Measurements from ENCODE around the gene PCID2. TPM values are rescaled to one million over a fixed set of nuclear protein-coding genes. Genes with fewer than 3 reads are reported as not detected.

PCID2 gene
- total and polyA plus RNA-seq, 2 of the 13 experiments (the other 11 are each of a cell fraction or from before 2014, with no cell fraction given): 65.0 to 111 TPM

DNA sequence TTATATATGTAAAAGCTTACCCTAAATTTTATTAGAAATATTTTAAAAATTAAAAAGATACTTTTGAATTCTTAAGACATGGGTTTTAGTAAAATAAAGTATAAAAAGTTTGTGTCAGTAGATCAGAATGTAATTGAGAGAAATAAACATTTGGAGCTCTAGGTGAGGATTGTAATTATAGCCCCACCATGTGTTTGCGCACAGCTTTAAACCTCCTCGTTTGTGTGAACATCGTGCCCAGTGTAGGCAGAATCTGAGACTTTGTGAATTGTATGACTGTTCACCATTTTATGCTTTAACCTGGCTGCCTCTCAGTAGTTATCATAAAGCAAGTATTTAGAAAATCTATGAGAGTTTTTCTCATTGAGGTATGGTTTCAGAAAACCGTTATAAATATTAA is 30.1 kb upstream of the PCID2 start:
- Histone ChIP-seq H2AFZ (ENCODE audit: low read length) (no peak overlapping the region), H3K4me1 (ENCODE audit: insufficient read depth, low read length) (no peaks in the 10 kb centered on the region), H3K4me3 (replicated peaks in 1 of 3; ENCODE audit: insufficient read depth in 1 of 3, low read depth in 2 of 3, low read length in 3 of 3) (no peak overlapping the region), H4K20me1 (ENCODE audit: insufficient read depth, low read length) (no peaks in the 10 kb centered on the region), H3K9ac (ENCODE audit: insufficient read depth, low read depth, low read length) (no peak overlapping the region), H3K79me2 (ENCODE audit: insufficient read depth, low read length) (no peaks in the 10 kb centered on the region), H3K27me3 (ENCODE audit: control insufficient read depth in 1 of 2, insufficient read depth in 2 of 2, low read length in 2 of 2) (no peaks in the 10 kb centered on the region), H3K9me3 (ENCODE audit: low read length) (no peaks in the 10 kb centered on the region), H3K4me2 (ENCODE audit: low read depth, low read length) (no peak overlapping the region), H3K27ac (ENCODE audit: extremely low read length, insufficient read depth, low read length) (no peak overlapping the region), H3K36me3 (replicated peaks in 1 of 2; ENCODE audit: control insufficient read depth in 1 of 2, insufficient read depth in 2 of 2, low read length in 2 of 2) (peaks cover 21 to 80% of the 10 kb centered on the region in 2 experiments)
- no peak for DNase-seq (ENCODE audit: low spot score)
- CTCF ChIA-PET (ENCODE audit: low intra/inter-chr PET ratio, low total read pairs): no interaction called here
- in situ Hi-C loops (cut with HindIII; ENCODE audit: extremely low pct_ligation_motif_present, low pct_unique_long_range_greater_than_20kb) (no loop called here), intact Hi-C loops (cut with micrococcal nuclease; ENCODE audit: unreplicated experiment) (no loop called here)
- 95% methylated on average over 4 of the region's 4 CpGs for WGBS (ENCODE audit: low lambda C conversion rate)
- no TSS peak for BruUV-seq (replicated peaks)
- no peak for ATAC-seq
- TF ChIP-seq GLI4 (CRISPR knock-in tag; IDR thresholded peaks at IDR 0.05; ENCODE audit: borderline replicate concordance) (no peak), TEAD2 (CRISPR knock-in tag; IDR thresholded peaks at IDR 0.05) (no peak), FOXP1 (IDR thresholded peaks at IDR 0.05) (no peak), FOXP1 (CRISPR knock-in tag; IDR thresholded peaks at IDR 0.05) (no peak)
- TF ChIP-seq, protein P1, sequence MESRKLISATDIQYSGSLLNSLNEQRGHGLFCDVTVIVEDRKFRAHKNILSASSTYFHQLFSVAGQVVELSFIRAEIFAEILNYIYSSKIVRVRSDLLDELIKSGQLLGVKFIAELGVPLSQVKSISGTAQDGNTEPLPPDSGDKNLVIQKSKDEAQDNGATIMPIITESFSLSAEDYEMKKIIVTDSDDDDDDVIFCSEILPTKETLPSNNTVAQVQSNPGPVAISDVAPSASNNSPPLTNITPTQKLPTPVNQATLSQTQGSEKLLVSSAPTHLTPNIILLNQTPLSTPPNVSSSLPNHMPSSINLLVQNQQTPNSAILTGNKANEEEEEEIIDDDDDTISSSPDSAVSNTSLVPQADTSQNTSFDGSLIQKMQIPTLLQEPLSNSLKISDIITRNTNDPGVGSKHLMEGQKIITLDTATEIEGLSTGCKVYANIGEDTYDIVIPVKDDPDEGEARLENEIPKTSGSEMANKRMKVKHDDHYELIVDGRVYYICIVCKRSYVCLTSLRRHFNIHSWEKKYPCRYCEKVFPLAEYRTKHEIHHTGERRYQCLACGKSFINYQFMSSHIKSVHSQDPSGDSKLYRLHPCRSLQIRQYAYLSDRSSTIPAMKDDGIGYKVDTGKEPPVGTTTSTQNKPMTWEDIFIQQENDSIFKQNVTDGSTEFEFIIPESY (CRISPR knock-in tag; IDR thresholded peaks at IDR 0.05): peak; percentile 64; the same call in 1 of the 2 replicates
- TF ChIP-seq, protein P2, sequence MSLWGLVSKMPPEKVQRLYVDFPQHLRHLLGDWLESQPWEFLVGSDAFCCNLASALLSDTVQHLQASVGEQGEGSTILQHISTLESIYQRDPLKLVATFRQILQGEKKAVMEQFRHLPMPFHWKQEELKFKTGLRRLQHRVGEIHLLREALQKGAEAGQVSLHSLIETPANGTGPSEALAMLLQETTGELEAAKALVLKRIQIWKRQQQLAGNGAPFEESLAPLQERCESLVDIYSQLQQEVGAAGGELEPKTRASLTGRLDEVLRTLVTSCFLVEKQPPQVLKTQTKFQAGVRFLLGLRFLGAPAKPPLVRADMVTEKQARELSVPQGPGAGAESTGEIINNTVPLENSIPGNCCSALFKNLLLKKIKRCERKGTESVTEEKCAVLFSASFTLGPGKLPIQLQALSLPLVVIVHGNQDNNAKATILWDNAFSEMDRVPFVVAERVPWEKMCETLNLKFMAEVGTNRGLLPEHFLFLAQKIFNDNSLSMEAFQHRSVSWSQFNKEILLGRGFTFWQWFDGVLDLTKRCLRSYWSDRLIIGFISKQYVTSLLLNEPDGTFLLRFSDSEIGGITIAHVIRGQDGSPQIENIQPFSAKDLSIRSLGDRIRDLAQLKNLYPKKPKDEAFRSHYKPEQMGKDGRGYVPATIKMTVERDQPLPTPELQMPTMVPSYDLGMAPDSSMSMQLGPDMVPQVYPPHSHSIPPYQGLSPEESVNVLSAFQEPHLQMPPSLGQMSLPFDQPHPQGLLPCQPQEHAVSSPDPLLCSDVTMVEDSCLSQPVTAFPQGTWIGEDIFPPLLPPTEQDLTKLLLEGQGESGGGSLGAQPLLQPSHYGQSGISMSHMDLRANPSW (CRISPR knock-in tag; IDR thresholded peaks at IDR 0.05; ENCODE audit: borderline replicate concordance): no peak
- no peak for FAIRE-seq
- POLR2A ChIA-PET: no interaction called here

All from HepG2 (cell line).